Cardiac fibroblast (primary cell): Measurements from ENCODE around the gene IFIT3.

Source experiments
- DNase-seq, 2 donors: peaks; one replicate each; pipeline versions ENCODE4 v3.0.0 to v3.0.0-alpha.2; 2010; ENCODE audit warnings: low read depth in 2 of 2
- H3K4me3 ChIP-seq, 2 donors: replicated peaks in 1 of 2; 1 replicate in 1 of 2; 2 replicates in 1 of 2; pipeline ENCODE4 v1.5.1; 2011; ENCODE audit warnings: low read depth in 2 of 2, low read length in 2 of 2, mild to moderate bottlenecking in 2 of 2, moderate library complexity in 1 of 2
- CTCF ChIP-seq: IDR thresholded peaks from one replicate; pipeline ENCODE4 v1.5.1; 2011; ENCODE audit warnings: low read depth, mild to moderate bottlenecking, low read length, inconsistent platforms

IFIT3 gene

GRCh38 chr10:89303161-89303560 is 24.6 kb upstream of the IFIT3 start:
- no peak for DNase-seq
- H3K4me3 ChIP-seq = no peak overlapping the region
- no peak for TF ChIP-seq CTCF

- no peak for DNase-seq
- H3K4me3 ChIP-seq = no peak overlapping the region
- no peak for TF ChIP-seq CTCF
Measured at GRCh38 chr10:89304026-89304425, 23.8 kb upstream of the IFIT3 start.

GRCh38 chr10:89304446-89304845 is 23.4 kb upstream of the IFIT3 start:
- TF ChIP-seq CTCF = no peak
- no peak overlapping the region for H3K4me3 ChIP-seq
- no peak for DNase-seq

GRCh38 chr10:89304925-89305324 is 22.9 kb upstream of the IFIT3 start:
- H3K4me3 ChIP-seq = no peak overlapping the region
- TF ChIP-seq CTCF = no peak
- DNase-seq = no peak

- no peak for DNase-seq
- no peak for TF ChIP-seq CTCF
Measured at GRCh38 chr10:89305766-89306433, 21.9 kb upstream of the IFIT3 start.

GRCh38 chr10:89306434-89307268 is 21.1 kb upstream of the IFIT3 start:
- no peak overlapping the region for H3K4me3 ChIP-seq
- DNase-seq = no peak
- TF ChIP-seq CTCF = no peak

More at GRCh38 chr10:89305766-89306433, 21.9 kb upstream of the IFIT3 start:
- no peak overlapping the region for H3K4me3 ChIP-seq

- DNase-seq = no peak
- TF ChIP-seq CTCF = no peak
- H3K4me3 ChIP-seq = no peak overlapping the region
Measured at GRCh38 chr10:89307269-89307577, 20.6 kb upstream of the IFIT3 start.
